Osteocyte (in vitro differentiated cells): ENCODE results near the gene ASB3. TPM values are rescaled to one million over a fixed set of nuclear protein-coding genes. Genes with fewer than 3 reads are reported as not detected.
"Not testable (repeated sequence)": the region's sequence is repeated elsewhere in the genome, so short reads cannot be mapped to it uniquely, and the experiment has no call there.

ENCODE experiments used
- DNase-seq: peaks from one replicate; pipeline ENCODE4 v3.0.0; 2021; ENCODE audit warnings: mixed read lengths; ENCODE audit not compliant: unreplicated experiment; ENCODE audit errors: extremely low spot score
- H3K27ac Mint-ChIP-seq: one replicate; pipeline ENCODE4 v1.8.0; 2021; ENCODE audit warnings: mild to moderate bottlenecking, mixed read lengths; ENCODE audit not compliant: unreplicated experiment
- H3K27me3 Mint-ChIP-seq: one replicate; pipeline ENCODE4 v1.8.0; 2021; ENCODE audit warnings: mixed read lengths; ENCODE audit not compliant: unreplicated experiment
- H3K36me3 Mint-ChIP-seq: one replicate; pipeline ENCODE4 v1.8.0; 2021; ENCODE audit warnings: mixed read lengths; ENCODE audit not compliant: unreplicated experiment
- H3K4me1 Mint-ChIP-seq: one replicate; pipeline ENCODE4 v1.8.0; 2021; ENCODE audit warnings: mixed read lengths; ENCODE audit not compliant: unreplicated experiment
- H3K4me3 Mint-ChIP-seq: one replicate; pipeline ENCODE4 v1.8.0; 2021; ENCODE audit warnings: mild to moderate bottlenecking, moderate library complexity, mixed read lengths; ENCODE audit not compliant: unreplicated experiment
- H3K9me3 Mint-ChIP-seq: one replicate; pipeline ENCODE4 v1.8.0; 2021; ENCODE audit warnings: mixed read lengths; ENCODE audit not compliant: unreplicated experiment
- CTCF ChIP-seq: fragments of 200-600 bp; sonication (generic); IDR thresholded peaks from 2 replicates; pipeline ENCODE4 v1.5.0; 2021; ENCODE audit warnings: antibody characterized with exemption, mild to moderate bottlenecking, moderate library complexity
- total RNA-seq: library from RNA; stranded (reverse); gene quantifications from 2 replicates; pipeline ENCODE4 v1.2.1, GENCODE V29; 2021

The ASB3 gene
- total RNA-seq, 1 donor from 2014 or later = 21.8 TPM

GRCh38 chr2:53660886-53661285 lies 125.9 kb downstream of the ASB3 start:
- Mint-ChIP-seq H3K27ac (no peak overlapping the region), H3K9me3 (peaks cover 6% of the 10 kb centered on the region), H3K27me3 (no peaks in the 10 kb centered on the region), H3K4me1 (peaks cover under 1% of the 10 kb centered on the region), H3K4me3 (no peak overlapping the region), H3K36me3 (peaks cover 10% of the 10 kb centered on the region)
- no peak for DNase-seq
- no peak for TF ChIP-seq CTCF

GRCh38 chr2:53658474-53658873 lies 128.3 kb downstream of the ASB3 start:
- not testable (repeated sequence) for H3K27ac Mint-ChIP-seq, H3K4me3 Mint-ChIP-seq, H3K4me1 Mint-ChIP-seq, H3K36me3 Mint-ChIP-seq, DNase-seq, H3K27me3 Mint-ChIP-seq, H3K9me3 Mint-ChIP-seq

GRCh38 chr2:53655256-53655655 lies 131.5 kb downstream of the ASB3 start:
- no peaks in the 10 kb centered on the region for H3K36me3 Mint-ChIP-seq
- H3K4me1 Mint-ChIP-seq = peaks cover 10% of the 10 kb centered on the region
- no peak overlapping the region for H3K4me3 Mint-ChIP-seq
- TF ChIP-seq CTCF = no peak
- no peak for DNase-seq
- peak overlapping the region; percentile 42 for H3K27ac Mint-ChIP-seq
- H3K9me3 Mint-ChIP-seq = no peaks in the 10 kb centered on the region
- no peaks in the 10 kb centered on the region for H3K27me3 Mint-ChIP-seq

GRCh38 chr2:53654396-53654795 lies 132.4 kb downstream of the ASB3 start:
- no peak for DNase-seq
- no peaks in the 10 kb centered on the region for H3K9me3 Mint-ChIP-seq
- H3K36me3 Mint-ChIP-seq = no peaks in the 10 kb centered on the region
- H3K4me3 Mint-ChIP-seq = no peak overlapping the region
- H3K4me1 Mint-ChIP-seq = peaks cover 10% of the 10 kb centered on the region
- no peak overlapping the region for H3K27ac Mint-ChIP-seq
- TF ChIP-seq CTCF = no peak
- H3K27me3 Mint-ChIP-seq = no peaks in the 10 kb centered on the region

GRCh38 chr2:53652131-53652530 lies 134.6 kb downstream of the ASB3 start:
- Mint-ChIP-seq H3K9me3 (no peaks in the 10 kb centered on the region), H3K4me1 (peaks cover 10% of the 10 kb centered on the region), H3K27ac (no peak overlapping the region), H3K36me3 (no peaks in the 10 kb centered on the region), H3K4me3 (no peak overlapping the region), H3K27me3 (no peaks in the 10 kb centered on the region)
- DNase-seq = no peak
- no peak for TF ChIP-seq CTCF

- TF ChIP-seq CTCF = no peak
- no peaks in the 10 kb centered on the region for H3K9me3 Mint-ChIP-seq
- H3K27me3 Mint-ChIP-seq = no peaks in the 10 kb centered on the region
- no peaks in the 10 kb centered on the region for H3K4me1 Mint-ChIP-seq
- DNase-seq = no peak
- no peak overlapping the region for H3K4me3 Mint-ChIP-seq
- H3K27ac Mint-ChIP-seq = no peak overlapping the region
- no peaks in the 10 kb centered on the region for H3K36me3 Mint-ChIP-seq
Measured at GRCh38 chr2:53646788-53647187, 140.0 kb downstream of the ASB3 start.
